Measurements from ENCODE around the gene BMP8A. TPM values are rescaled to one million over a fixed set of nuclear protein-coding genes. Genes with fewer than 3 reads are reported as not detected.
"Not testable (repeated sequence)": the region's sequence is repeated elsewhere in the genome, so short reads cannot be mapped to it uniquely, and the experiment has no call there.

BMP8A gene
- total RNA-seq, 3 donors from 2014 or later, result 0.33 TPM; not detected in 2

GRCh38 chr1:39472826-39473225 is 18.6 kb upstream of the BMP8A start:
- no peak overlapping the region for H3K27ac ChIP-seq
- intact Hi-C loops (cut with DNase I; ENCODE audit: low total_unique reads), result no loop called here

GRCh38 chr1:39473324-39473723 is 18.1 kb upstream of the BMP8A start:
- no peaks in the 10 kb centered on the region for H3K36me3 ChIP-seq

More at GRCh38 chr1:39472826-39473225, 18.6 kb upstream of the BMP8A start:
- no peak for DNase-seq (ENCODE audit: low spot score in 2 of 2)
- Histone ChIP-seq H3K27me3 (no peaks in the 10 kb centered on the region), H3K9me3 (no peaks in the 10 kb centered on the region), H3K36me3 (peaks cover under 1% of the 10 kb centered on the region), H3K4me3 (no peak overlapping the region), H3K4me1 (no peaks in the 10 kb centered on the region)
- TF ChIP-seq CTCF (IDR thresholded peaks at IDR 0.05) (no peak), POLR2A (IDR thresholded peaks at IDR 0.05) (no peak), POLR2AphosphoS5 (IDR thresholded peaks at IDR 0.05) (no peak)

GRCh38 chr1:39474810-39475209 is 16.6 kb upstream of the BMP8A start:
- H3K9me3 ChIP-seq, result no peaks in the 10 kb centered on the region
- no peak for TF ChIP-seq POLR2AphosphoS5 (IDR thresholded peaks at IDR 0.05)
- TF ChIP-seq CTCF (IDR thresholded peaks at IDR 0.05), result no peak
- TF ChIP-seq POLR2A (IDR thresholded peaks at IDR 0.05), result no peak
- no peaks in the 10 kb centered on the region for H3K36me3 ChIP-seq
- H3K27ac ChIP-seq, result no peak overlapping the region
- H3K4me3 ChIP-seq, result no peak overlapping the region
- no peaks in the 10 kb centered on the region for H3K4me1 ChIP-seq
- no peak for DNase-seq (ENCODE audit: low spot score in 2 of 2)
- intact Hi-C loops (cut with DNase I; ENCODE audit: low total_unique reads), result no loop called here
- H3K27me3 ChIP-seq, result no peaks in the 10 kb centered on the region

More at GRCh38 chr1:39473324-39473723, 18.1 kb upstream of the BMP8A start:
- DNase-seq (ENCODE audit: low spot score in 2 of 2), result no peak
- Histone ChIP-seq H3K4me3 (no peak overlapping the region), H3K27ac (no peak overlapping the region), H3K9me3 (no peaks in the 10 kb centered on the region), H3K27me3 (no peaks in the 10 kb centered on the region), H3K4me1 (no peaks in the 10 kb centered on the region)
- TF ChIP-seq CTCF (IDR thresholded peaks at IDR 0.05) (no peak), POLR2A (IDR thresholded peaks at IDR 0.05) (no peak), POLR2AphosphoS5 (IDR thresholded peaks at IDR 0.05) (no peak)
- intact Hi-C loops (cut with DNase I; ENCODE audit: low total_unique reads), result no loop called here

GRCh38 chr1:39475551-39475950 is 15.9 kb upstream of the BMP8A start:
- H3K4me1 ChIP-seq; H3K27ac ChIP-seq; intact Hi-C loops (cut with DNase I; ENCODE audit: low total_unique reads); H3K4me3 ChIP-seq; DNase-seq (ENCODE audit: low spot score in 2 of 2); H3K9me3 ChIP-seq; H3K36me3 ChIP-seq; H3K27me3 ChIP-seq: not testable (repeated sequence)

GRCh38 chr1:39478126-39478915 is 13.1 kb upstream of the BMP8A start:
- H3K4me3 ChIP-seq, result no peak overlapping the region
- no peaks in the 10 kb centered on the region for H3K36me3 ChIP-seq
- no peaks in the 10 kb centered on the region for H3K9me3 ChIP-seq
- no peak for TF ChIP-seq CTCF (IDR thresholded peaks at IDR 0.05)
- TF ChIP-seq POLR2A (IDR thresholded peaks at IDR 0.05), result no peak
- no peak for TF ChIP-seq POLR2AphosphoS5 (IDR thresholded peaks at IDR 0.05)
- no peaks in the 10 kb centered on the region for H3K4me1 ChIP-seq
- intact Hi-C loops (cut with DNase I; ENCODE audit: low total_unique reads), result no loop called here
- no peak for DNase-seq (ENCODE audit: low spot score in 2 of 2)
- no peaks in the 10 kb centered on the region for H3K27me3 ChIP-seq
- H3K27ac ChIP-seq, result no peak overlapping the region
